Adrenal gland (tissue), 12 donors: ENCODE results near the gene HAGH. TPM values are rescaled to one million over a fixed set of nuclear protein-coding genes. Genes with fewer than 3 reads are reported as not detected.
A peak's percentile ranks its signal among the peaks of the same experiment; 100 is the strongest.

Experiments used
- DNase-seq, 7 donors: peaks; one replicate each; pipeline ENCODE4 v3.0.0-alpha.2; 2019 to 2020
- H3K27ac ChIP-seq, 5 donors: fragments of 200-600 bp; sonication (generic) in 4 of 5; 1 replicate in 3 of 5; 2 replicates in 2 of 5; pipeline versions ENCODE4 v1.5.1 to v1.8.0; 2016 to 2020; ENCODE audit warnings: mild to moderate bottlenecking in 1 of 5
- H3K27me3 ChIP-seq: fragments of 200-600 bp; 2 replicates; pipeline ENCODE4 v1.8.0; 2021
- H3K36me3 ChIP-seq, 2 donors: fragments of 200-600 bp; replicated peaks in 1 of 2; 1 replicate in 1 of 2; 2 replicates in 1 of 2; pipeline versions ENCODE4 v1.5.1 to v1.8.0; 2018 to 2022
- H3K4me1 ChIP-seq, 2 donors: fragments of 200-600 bp; replicated peaks in 1 of 2; 1 replicate in 1 of 2; 2 replicates in 1 of 2; pipeline versions ENCODE4 v1.5.1 to v1.8.0; 2018 to 2021
- H3K4me3 ChIP-seq, 4 donors: fragments of 200-600 bp; sonication (generic) in 3 of 4; one replicate each; pipeline ENCODE4 v1.5.1; 2016 to 2018
- H3K9me3 ChIP-seq, 3 donors: fragments of 200-600 bp; sonication (generic) in 1 of 3; replicated peaks in 1 of 3; 1 replicate in 2 of 3; 2 replicates in 1 of 3; pipeline versions ENCODE4 v1.5.1 to v1.8.0; 2016 to 2021
- POLR2A ChIP-seq, 2 donors: fragments of 450-650 bp; IDR thresholded peaks; one replicate each; pipeline ENCODE4 v1.6.1; 2017; ENCODE audit warnings: antibody characterized with exemption in 2 of 2, mild to moderate bottlenecking in 2 of 2, moderate library complexity in 1 of 2
- WGBS, 4 donors: extraction: QIAGEN DNeasy Blood & Tissue Kit in 2 of 4; methylation state at CpG; one replicate each; pipeline versions ENCODE4 v1.1.5 to v1.1.7; 2013 to 2017; 5-methylcytosine and 5-hydroxymethylcytosine counted together
- intact Hi-C, 2 donors: fragments of 100-400 bp; cut with DNase I; formaldehyde crosslinking; loops; one replicate each; pipeline versions ENCODE4 v1.14.1 to v1.15.0; 2022 to 2023
- polyA plus RNA-seq, 3 donors: library from polyadenylated mRNA; stranded (reverse); fragments of 200-250 nt in 2 of 3; fragments of 350-450 nt in 1 of 3; fragmentation: Illumina TruSeq in 1 of 3; extraction: RNeasy Lipid Tissue Mini Kit (QIAGEN cat#74804) in 1 of 3; gene quantifications; one replicate each; pipeline ENCODE4 v1.2.3, GENCODE V29; 2013 to 2014
- total RNA-seq, 9 donors: library from RNA; depleted of rRNA in 4 of 9; stranded (reverse); fragments of >200 nt in 4 of 9; fragments of 120-200 nt in 1 of 9; fragmentation: NEBNext Ultra II Directional in 1 of 9; extraction: Animal tissue kit (Norgen Biotek cat#: 25700) in 1 of 9; gene quantifications; one replicate each; pipeline versions ENCODE4 v1.1.0 to v1.2.4, GENCODE V29; 2013 to 2023
- TF ChIP-seq, protein P1 (sequence below), 6 experiments: fragments of 450-650 bp in 4 of 6; fragments of 200-600 bp in 2 of 6; sonication (generic) in 1 of 6; IDR thresholded peaks; 1 replicate in 5 of 6; 2 replicates in 1 of 6; pipeline versions ENCODE4 v1.5.1 to v1.8.0; 2016 to 2021; ENCODE audit warnings: antibody characterized with exemption in 6 of 6, mild to moderate bottlenecking in 2 of 6, moderate library complexity in 1 of 6
- donor health status: healthy with polysubstance abuse.
- donor health status: Bipolar disorder and iron deficiency.
- donor health status: DM: yes; HTN: yes; CAD: no.
- donor health status: DM: no; HTN: no; CAD: no.
- donor health status: DM: no; HTN: no; CAD: no.
- donor health status: DM: yes; HTN: yes; CAD: no.

The HAGH gene
- total and polyA plus RNA-seq, 12 donors: 75.3 to 318 (median 170) TPM

DNA sequence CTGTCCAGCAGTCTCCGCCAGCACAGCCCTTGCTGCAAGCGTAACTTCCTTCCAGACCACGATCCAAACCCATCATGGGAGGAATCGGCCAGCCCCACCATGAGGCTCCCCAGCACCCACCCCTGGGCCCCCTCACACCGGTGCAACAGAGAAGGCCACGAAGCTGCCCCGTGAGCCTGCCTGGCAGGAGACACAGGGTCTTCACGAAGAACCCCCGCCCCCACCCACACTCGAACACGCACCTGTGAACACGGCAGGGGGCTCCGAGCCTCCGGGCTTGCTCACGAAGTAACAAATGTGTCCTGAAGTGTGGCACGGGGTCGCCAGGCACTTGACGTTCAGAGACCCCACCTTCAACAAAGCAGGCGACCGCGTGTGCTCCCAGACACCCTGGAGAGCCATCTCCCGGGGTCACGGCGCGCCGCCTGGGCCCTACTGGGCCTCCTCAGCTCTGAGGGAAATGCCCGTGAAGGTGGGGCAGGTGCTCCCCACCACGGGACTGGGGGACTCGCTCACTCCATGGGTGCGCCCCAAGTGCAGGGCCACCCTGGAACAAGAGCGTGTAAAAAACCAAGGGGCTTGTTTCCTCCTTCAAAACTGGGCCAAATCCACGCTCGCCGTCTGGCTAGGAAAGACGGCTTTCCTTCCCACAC is 7.6 kb downstream of the HAGH start:
- Histone ChIP-seq H3K27ac (peak overlapping the region in 1 of 5 donors; percentile 47), H3K36me3 (peaks cover 0 to 79% of the 10 kb centered on the region in 2 donors), H3K27me3 (no peaks in the 10 kb centered on the region), H3K9me3 (no peaks in the 10 kb centered on the region), H3K4me3 (no peak overlapping the region), H3K4me1 (peaks cover 0 to 7% of the 10 kb centered on the region in 2 donors)
- DNase-seq: peak in 1 of 7 donors; percentile 20
- 94 to 97% (median 94%) methylated on average over 9 to 35 of the region's 35 CpGs for WGBS, 4 donors
- intact Hi-C loops: no loop called here
- no peak for TF ChIP-seq POLR2A (IDR thresholded peaks at IDR 0.05)

DNA sequence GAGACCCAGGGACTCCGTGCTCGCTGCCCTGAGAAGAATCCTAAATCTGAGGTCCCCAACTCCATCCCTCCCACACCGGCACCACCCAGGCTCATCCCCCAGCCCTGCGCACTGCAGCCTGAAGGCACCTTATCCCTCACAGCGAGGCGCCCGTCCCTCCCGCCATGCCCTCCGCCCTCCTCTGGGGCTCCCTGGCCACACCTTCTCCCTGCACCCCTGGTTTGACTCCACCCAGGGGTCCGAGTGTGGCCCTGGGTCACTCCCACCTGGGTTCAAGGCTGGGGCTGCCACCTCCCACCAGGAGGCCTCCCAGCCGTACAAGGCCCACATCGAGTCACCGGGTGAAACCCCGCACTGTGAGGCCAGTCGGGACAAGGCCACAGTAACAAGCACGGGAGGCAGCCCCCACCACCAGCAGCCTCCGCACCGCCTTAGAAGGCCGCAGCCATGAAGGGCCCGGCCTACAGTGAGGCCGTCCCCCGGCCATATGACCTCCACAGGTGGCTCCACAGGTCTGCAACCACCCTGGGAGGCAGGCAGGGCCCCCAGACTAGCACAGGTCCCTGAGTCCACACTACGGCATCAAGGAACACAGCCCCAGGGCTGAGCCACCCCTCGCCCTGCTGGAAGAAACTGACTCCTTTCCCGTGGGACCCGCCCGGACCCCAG is 8.3 kb downstream of the HAGH start:
- Histone ChIP-seq H3K27me3 (no peaks in the 10 kb centered on the region), H3K36me3 (peaks cover 0 to 86% of the 10 kb centered on the region in 2 donors), H3K27ac (peak overlapping the region in 1 of 5 donors; percentile 47), H3K4me3 (no peak overlapping the region), H3K9me3 (no peaks in the 10 kb centered on the region), H3K4me1 (peaks cover 0 to under 1% of the 10 kb centered on the region in 2 donors)
- 67 to 76% (median 72%) methylated on average over 17 to 27 of the region's 27 CpGs for WGBS, 4 donors
- TF ChIP-seq POLR2A (IDR thresholded peaks at IDR 0.05): no peak
- TF ChIP-seq, protein P1, sequence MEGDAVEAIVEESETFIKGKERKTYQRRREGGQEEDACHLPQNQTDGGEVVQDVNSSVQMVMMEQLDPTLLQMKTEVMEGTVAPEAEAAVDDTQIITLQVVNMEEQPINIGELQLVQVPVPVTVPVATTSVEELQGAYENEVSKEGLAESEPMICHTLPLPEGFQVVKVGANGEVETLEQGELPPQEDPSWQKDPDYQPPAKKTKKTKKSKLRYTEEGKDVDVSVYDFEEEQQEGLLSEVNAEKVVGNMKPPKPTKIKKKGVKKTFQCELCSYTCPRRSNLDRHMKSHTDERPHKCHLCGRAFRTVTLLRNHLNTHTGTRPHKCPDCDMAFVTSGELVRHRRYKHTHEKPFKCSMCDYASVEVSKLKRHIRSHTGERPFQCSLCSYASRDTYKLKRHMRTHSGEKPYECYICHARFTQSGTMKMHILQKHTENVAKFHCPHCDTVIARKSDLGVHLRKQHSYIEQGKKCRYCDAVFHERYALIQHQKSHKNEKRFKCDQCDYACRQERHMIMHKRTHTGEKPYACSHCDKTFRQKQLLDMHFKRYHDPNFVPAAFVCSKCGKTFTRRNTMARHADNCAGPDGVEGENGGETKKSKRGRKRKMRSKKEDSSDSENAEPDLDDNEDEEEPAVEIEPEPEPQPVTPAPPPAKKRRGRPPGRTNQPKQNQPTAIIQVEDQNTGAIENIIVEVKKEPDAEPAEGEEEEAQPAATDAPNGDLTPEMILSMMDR (IDR thresholded peaks at IDR 0.05): no peak
- intact Hi-C loops: no loop called here
- DNase-seq: peak in 4 of 7 donors; percentile 17 to 44 (median 25)

DNA sequence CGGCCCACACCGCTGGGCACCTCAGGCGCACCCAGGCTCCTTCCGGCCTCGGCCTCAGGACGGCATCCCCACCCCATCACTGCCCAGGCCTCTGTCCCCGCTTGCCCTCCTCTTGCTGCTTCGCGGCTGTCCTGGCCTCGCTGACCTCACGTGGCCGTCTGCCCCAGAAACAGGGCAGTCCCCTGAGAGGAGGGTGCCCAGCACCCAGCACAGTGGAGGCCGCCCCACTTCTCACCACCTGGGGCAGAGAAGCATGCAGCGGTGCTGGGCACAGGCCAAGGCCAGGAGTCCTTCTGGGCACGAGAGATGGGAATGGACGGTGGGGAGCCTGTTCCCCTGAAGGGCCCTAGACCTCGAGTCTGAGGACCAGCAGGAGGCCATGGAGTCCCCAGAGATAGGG is 8.9 kb downstream of the HAGH start:
- TF ChIP-seq, protein P1 (IDR thresholded peaks at IDR 0.05): no peak
- no peak for TF ChIP-seq POLR2A (IDR thresholded peaks at IDR 0.05)
- Histone ChIP-seq H3K4me3 (no peak overlapping the region), H3K4me1 (no peaks in the 10 kb centered on the region), H3K9me3 (no peaks in the 10 kb centered on the region), H3K36me3 (peaks cover 0 to 85% of the 10 kb centered on the region in 2 donors), H3K27me3 (no peaks in the 10 kb centered on the region), H3K27ac (peak overlapping the region in 1 of 5 donors; percentile 47)
- intact Hi-C loops: no loop called here
- WGBS, 4 donors: 72 to 87% (median 78%) methylated on average over 17 of the region's 17 CpGs
- peak in 4 of 7 donors; percentile 16 to 31 (median 22) for DNase-seq

DNA sequence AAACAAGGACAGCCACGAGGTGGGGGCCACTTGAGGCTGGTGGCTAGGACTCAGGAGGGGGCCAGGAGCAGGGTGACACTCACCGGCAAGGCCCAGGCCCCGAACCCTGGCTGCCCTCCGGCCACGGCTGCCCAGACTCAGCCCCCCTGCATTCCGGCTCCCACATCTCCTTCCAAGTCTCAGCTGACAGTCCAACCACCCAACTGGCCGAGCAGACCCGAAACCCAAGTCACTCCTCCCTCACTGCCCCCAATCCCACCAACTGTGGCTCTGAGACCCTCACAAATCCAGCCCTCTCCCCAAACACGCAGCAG is 9.4 kb downstream of the HAGH start:
- DNase-seq: no peak
- H3K27me3 ChIP-seq: no peaks in the 10 kb centered on the region
- no peaks in the 10 kb centered on the region for H3K9me3 ChIP-seq
- H3K4me3 ChIP-seq: no peak overlapping the region
- intact Hi-C loops: no loop called here
- H3K4me1 ChIP-seq: no peaks in the 10 kb centered on the region
- no peak overlapping the region for H3K27ac ChIP-seq
- peaks cover 0 to 81% of the 10 kb centered on the region in 2 donors for H3K36me3 ChIP-seq
- WGBS, 4 donors: 91 to 97% (median 95%) methylated on average over 7 to 9 of the region's 9 CpGs
- no peak for TF ChIP-seq POLR2A (IDR thresholded peaks at IDR 0.05)
- TF ChIP-seq, protein P1 (IDR thresholded peaks at IDR 0.05): no peak
